Right lobe of liver (tissue), 4 donors: ENCODE data around the gene CYGB.

ENCODE experiments used
- POLR2A ChIP-seq: fragments of 450-650 bp; IDR thresholded peaks from one replicate; pipeline ENCODE4 v1.6.1; 2017; ENCODE audit warnings: antibody characterized with exemption, mild to moderate bottlenecking
- TF ChIP-seq, protein P1 (sequence below), 4 donors: fragments of 200-600 bp in 3 of 4; fragments of 450-650 bp in 1 of 4; IDR thresholded peaks; one replicate each; pipeline versions ENCODE4 v1.5.1 to v1.8.0; 2016 to 2022; ENCODE audit warnings: antibody characterized with exemption in 4 of 4, mild to moderate bottlenecking in 2 of 4
- donor health status: DM: no; HTN: no; CAD: no.
- donor health status: DM: no; HTN: no; CAD: no.
- donor health status: DM: no; HTN: yes; CAD: no.

DNA sequence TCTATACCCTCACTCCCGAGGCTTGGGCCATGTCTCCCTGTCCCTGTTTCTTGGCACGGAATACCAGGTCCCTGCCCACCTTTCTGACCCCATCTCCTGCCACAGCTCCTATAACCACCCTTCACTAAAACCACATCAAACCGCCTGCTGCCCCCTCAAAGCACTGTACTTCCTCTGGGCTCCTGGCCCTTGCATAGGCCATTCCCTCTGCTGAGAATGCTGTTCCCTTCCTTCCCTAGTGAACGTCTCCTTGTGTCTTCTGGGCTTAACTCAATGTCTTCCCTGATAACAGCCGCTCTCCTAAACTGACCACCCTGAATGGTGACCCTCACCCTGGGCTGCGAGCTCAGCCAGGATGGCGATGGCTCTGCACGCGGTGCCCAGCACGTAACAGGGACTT lies 59.4 kb downstream of the CYGB start:
- TF ChIP-seq, protein P1, sequence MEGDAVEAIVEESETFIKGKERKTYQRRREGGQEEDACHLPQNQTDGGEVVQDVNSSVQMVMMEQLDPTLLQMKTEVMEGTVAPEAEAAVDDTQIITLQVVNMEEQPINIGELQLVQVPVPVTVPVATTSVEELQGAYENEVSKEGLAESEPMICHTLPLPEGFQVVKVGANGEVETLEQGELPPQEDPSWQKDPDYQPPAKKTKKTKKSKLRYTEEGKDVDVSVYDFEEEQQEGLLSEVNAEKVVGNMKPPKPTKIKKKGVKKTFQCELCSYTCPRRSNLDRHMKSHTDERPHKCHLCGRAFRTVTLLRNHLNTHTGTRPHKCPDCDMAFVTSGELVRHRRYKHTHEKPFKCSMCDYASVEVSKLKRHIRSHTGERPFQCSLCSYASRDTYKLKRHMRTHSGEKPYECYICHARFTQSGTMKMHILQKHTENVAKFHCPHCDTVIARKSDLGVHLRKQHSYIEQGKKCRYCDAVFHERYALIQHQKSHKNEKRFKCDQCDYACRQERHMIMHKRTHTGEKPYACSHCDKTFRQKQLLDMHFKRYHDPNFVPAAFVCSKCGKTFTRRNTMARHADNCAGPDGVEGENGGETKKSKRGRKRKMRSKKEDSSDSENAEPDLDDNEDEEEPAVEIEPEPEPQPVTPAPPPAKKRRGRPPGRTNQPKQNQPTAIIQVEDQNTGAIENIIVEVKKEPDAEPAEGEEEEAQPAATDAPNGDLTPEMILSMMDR (IDR thresholded peaks at IDR 0.05) = no peak
- TF ChIP-seq POLR2A = no peak
